HepG2 (cell line): ENCODE data around the gene TCP11L1. TPM values are rescaled to one million over a fixed set of nuclear protein-coding genes. Genes with fewer than 3 reads are reported as not detected.
"Not testable (repeated sequence)": the region's sequence is repeated elsewhere in the genome, so short reads cannot be mapped to it uniquely, and the experiment has no call there.

Experiments used
- ATAC-seq: fragments of 200-7000 bp; cut with Tn5 transposase; 3 replicates; pipeline ENCODE4 v1.9.1; 2020; ENCODE audit warnings: mild to moderate bottlenecking, moderate library complexity
- BruUV-seq: library from RNA; stranded (reverse); fragments of 400-500 nt; replicated peaks from 2 replicates; lab custom pipeline; 2021; lab: Mats Ljungman, UMichigan
- CTCF ChIA-PET: fragments of 300-600 bp; formaldehyde crosslinking; extraction: SDS; loops from one replicate; lab custom pipeline; 2021; ENCODE audit warnings: low total read pairs, inconsistent platforms, low intra/inter-chr PET ratio; lab: Yijun Ruan, JAX
- POLR2A ChIA-PET: fragments of 350-600 bp; sonication (Branson Sonifier 250); formaldehyde crosslinking; loops from one replicate; lab custom pipeline; 2020; ENCODE audit warnings: antibody characterized with exemption, inconsistent platforms; lab: Yijun Ruan, JAX
- DNase-seq: peaks from one replicate; pipeline ENCODE4 v3.0.0-alpha.2; 2015; ENCODE audit warnings: low spot score
- FAIRE-seq: peaks from 3 replicates; lab custom pipeline; 2011; peaks lifted over from hg19 to GRCh38; lab: Jason Lieb, UNC
- H2AFZ ChIP-seq: one replicate; pipeline ENCODE4 v1.6.1; 2011; ENCODE audit warnings: low read length, inconsistent platforms
- H3K27ac ChIP-seq: fragments of 300-600 bp; 3 replicates; pipeline ENCODE4 v1.8.0; 2011; ENCODE audit warnings: mixed run types, mild to moderate bottlenecking, mixed read lengths, low read length, inconsistent platforms; ENCODE audit not compliant: insufficient read depth; ENCODE audit errors: extremely low read length
- H3K27me3 ChIP-seq, 2 experiments: fragments of 200-600 bp in 1 of 2; 2 replicates in 1 of 2; 3 replicates in 1 of 2; pipeline versions ENCODE4 v1.6.0 to v1.8.0; 2011; ENCODE audit warnings: low read length in 2 of 2, mild to moderate bottlenecking in 2 of 2, moderate library complexity in 2 of 2, inconsistent platforms in 1 of 2; ENCODE audit not compliant: insufficient read depth in 2 of 2, control insufficient read depth in 1 of 2
- H3K36me3 ChIP-seq, 2 experiments: fragments of 200-600 bp in 1 of 2; replicated peaks in 1 of 2; 2 replicates in 1 of 2; 3 replicates in 1 of 2; pipeline versions ENCODE4 v1.5.1 to v1.8.0; 2011; ENCODE audit warnings: low read length in 2 of 2, inconsistent platforms in 1 of 2; ENCODE audit not compliant: insufficient read depth in 2 of 2, control insufficient read depth in 1 of 2
- H3K4me1 ChIP-seq: 2 replicates; pipeline ENCODE4 v1.5.1; 2012; ENCODE audit warnings: low read length, inconsistent platforms; ENCODE audit not compliant: insufficient read depth
- H3K4me2 ChIP-seq: 2 replicates; pipeline ENCODE4 v1.6.0; 2011; ENCODE audit warnings: low read depth, low read length, inconsistent platforms
- H3K4me3 ChIP-seq, 3 experiments: fragments of 200-600 bp in 1 of 3; sonication (generic), shearing (Covaris generic) in 1 of 3; replicated peaks in 1 of 3; 2 replicates each; pipeline ENCODE4 v1.5.1; 2011 to 2016; ENCODE audit warnings: low read length in 3 of 3, inconsistent platforms in 2 of 3, low read depth in 2 of 3, mild to moderate bottlenecking in 2 of 3, control low read depth in 1 of 3, mixed read lengths in 1 of 3; ENCODE audit not compliant: insufficient read depth in 1 of 3
- H3K79me2 ChIP-seq: one replicate; pipeline ENCODE4 v1.6.1; 2011; ENCODE audit warnings: low read length, inconsistent platforms; ENCODE audit not compliant: insufficient read depth
- H3K9ac ChIP-seq: 2 replicates; pipeline ENCODE4 v1.6.0; 2011; ENCODE audit warnings: mild to moderate bottlenecking, low read depth, low read length, inconsistent platforms; ENCODE audit not compliant: insufficient read depth
- H3K9me3 ChIP-seq: 2 replicates; pipeline ENCODE4 v1.5.1; 2012; ENCODE audit warnings: mild to moderate bottlenecking, low read length
- H4K20me1 ChIP-seq: 2 replicates; pipeline ENCODE4 v1.6.0; 2011; ENCODE audit warnings: inconsistent platforms, mild to moderate bottlenecking, low read length, moderate library complexity; ENCODE audit not compliant: insufficient read depth
- DMTF1 ChIP-seq: sonication (generic); formaldehyde crosslinking; IDR thresholded peaks from 2 replicates; pipeline ENCODE4 v1.4.0; 2020; ENCODE audit warnings: mild to moderate bottlenecking, missing genetic modification reagents
- FOSL2 ChIP-seq: sonication (generic); formaldehyde crosslinking; IDR thresholded peaks from 2 replicates; pipeline ENCODE4 v1.4.0; 2020; ENCODE audit warnings: missing genetic modification reagents
- FOXA3 ChIP-seq: IDR thresholded peaks from 2 replicates; pipeline ENCODE4 v1.6.1; 2016; ENCODE audit warnings: missing genetic modification reagents, missing compliant biosample characterization
- HDAC1 ChIP-seq: sonication (generic); formaldehyde crosslinking; IDR thresholded peaks from 2 replicates; pipeline ENCODE4 v1.5.1; 2020; ENCODE audit warnings: mild to moderate bottlenecking, missing genetic modification reagents
- PREB ChIP-seq: sonication (generic); formaldehyde crosslinking; IDR thresholded peaks from 2 replicates; pipeline ENCODE4 v1.4.0; 2020; ENCODE audit warnings: missing genetic modification reagents
- ZNF207 ChIP-seq: fragments of 450-650 bp; IDR thresholded peaks from 2 replicates; pipeline ENCODE4 v1.6.1; 2016; ENCODE audit warnings: antibody characterized with exemption, borderline replicate concordance
- ZNF564 ChIP-seq: sonication (generic); formaldehyde crosslinking; IDR thresholded peaks from 2 replicates; pipeline ENCODE4 v1.8.1; 2023; ENCODE audit warnings: mild to moderate bottlenecking, missing genetic modification reagents
- ZNF615 ChIP-seq: sonication (generic); formaldehyde crosslinking; IDR thresholded peaks from 2 replicates; pipeline ENCODE4 v1.5.0; 2020; ENCODE audit warnings: mild to moderate bottlenecking, missing genetic modification reagents, borderline replicate concordance
- WGBS: methylation state at CpG from one replicate; pipeline ENCODE4 v1.1.6; 2017; ENCODE audit warnings: low lambda C conversion rate; 5-methylcytosine and 5-hydroxymethylcytosine counted together
- in situ Hi-C: cut with HindIII; loops from 2 replicates; pipeline ENCODE4 v1.10.0; 2017; ENCODE audit warnings: low pct_unique_long_range_greater_than_20kb; ENCODE audit not compliant: extremely low pct_ligation_motif_present
- intact Hi-C: fragments of 100-400 bp; cut with micrococcal nuclease; formaldehyde crosslinking; loops from one replicate; pipeline ENCODE4 v1.10.0; 2022; ENCODE audit not compliant: unreplicated experiment
- polyA plus RNA-seq, 8 experiments: library from polyadenylated mRNA; depleted of rRNA in 3 of 8; stranded (reverse) in 7 of 8; unstranded in 1 of 8; fragments of >200 nt; fragmentation: Illumina TruSeq in 4 of 8; extraction: Trizol in 4 of 8; gene quantifications; 2 replicates each; pipeline versions ENCODE4 v1.2.1 to v1.2.3, GENCODE V29; 2011 to 2016; ENCODE audit warnings: low read depth in 4 of 8, missing spikeins in 1 of 8, mixed read lengths in 1 of 8; ENCODE audit not compliant: insufficient read depth in 1 of 8
- total RNA-seq, 5 experiments: library from RNA; depleted of rRNA; stranded (reverse); fragments of >200 nt; fragmentation: Illumina TruSeq; extraction: Trizol; gene quantifications; 2 replicates each; pipeline ENCODE4 v1.2.3, GENCODE V29; 2016; ENCODE audit warnings: low read depth in 1 of 5

The TCP11L1 gene
- total and polyA plus RNA-seq, 2 of the 13 experiments (the other 11 are each of a cell fraction or from before 2014, with no cell fraction given), result 7.9 to 10.1 TPM

- Histone ChIP-seq H3K9me3 (no peaks in the 10 kb centered on the region), H3K27ac (no peak overlapping the region), H3K4me2 (no peak overlapping the region), H3K79me2 (no peaks in the 10 kb centered on the region), H3K4me3 (no peak overlapping the region), H3K27me3 (no peaks in the 10 kb centered on the region), H4K20me1 (no peaks in the 10 kb centered on the region), H2AFZ (no peak overlapping the region), H3K9ac (no peak overlapping the region), H3K4me1 (peaks cover 7% of the 10 kb centered on the region; the same call in 1 of the 2 replicates), H3K36me3 (no peaks in the 10 kb centered on the region; a peak in 1 of 5 replicates)
- TF ChIP-seq FOXA3 (CRISPR knock-in tag) (0 out of 2 replicates have a peak, but pooled peaks have one; percentile 15), ZNF615 (CRISPR knock-in tag) (no peak), DMTF1 (CRISPR knock-in tag) (no peak), ZNF564 (no peak), FOSL2 (CRISPR knock-in tag) (peak; percentile 74), HDAC1 (no peak), ZNF207 (no peak), PREB (no peak)
- FAIRE-seq (no peak), DNase-seq (peak; percentile 27), ATAC-seq (peak; percentile 67)
- ChIA-PET CTCF (no interaction called here), POLR2A (no interaction called here)
- intact Hi-C loops, result no loop called here
- no TSS peak for BruUV-seq
- in situ Hi-C loops, result no loop called here
Measured at GRCh38 chr11:33116535-33116934, 77.2 kb downstream of the TCP11L1 start.

GRCh38 chr11:33122696-33123095 lies 83.3 kb downstream of the TCP11L1 start:
- ATAC-seq, H3K36me3 ChIP-seq, CTCF ChIA-PET, H4K20me1 ChIP-seq, in situ Hi-C loops, POLR2A ChIA-PET, H3K9ac ChIP-seq, H3K4me3 ChIP-seq, H3K4me2 ChIP-seq, H3K4me1 ChIP-seq, DNase-seq, H3K27me3 ChIP-seq, H2AFZ ChIP-seq, H3K9me3 ChIP-seq, H3K79me2 ChIP-seq, BruUV-seq, intact Hi-C loops, H3K27ac ChIP-seq, FAIRE-seq: not testable (repeated sequence)
- WGBS, result 100% methylated on average over 1 of the region's 1 CpG
